HPDE6-E6E7 (cell line): ENCODE measurements around the gene RRP1B.
A peak's percentile ranks its signal among the peaks of the same experiment; 100 is the strongest.

Experiments used
- DNase-seq: peaks from one replicate; pipeline ENCODE4 v3.0.0; 2011; ENCODE audit warnings: missing footprints; ENCODE audit errors: extremely low spot score

The RRP1B gene

GRCh38 chr21:43740497-43741156 is 81.3 kb downstream of the RRP1B start:
- peak; percentile 77 for DNase-seq

DNA sequence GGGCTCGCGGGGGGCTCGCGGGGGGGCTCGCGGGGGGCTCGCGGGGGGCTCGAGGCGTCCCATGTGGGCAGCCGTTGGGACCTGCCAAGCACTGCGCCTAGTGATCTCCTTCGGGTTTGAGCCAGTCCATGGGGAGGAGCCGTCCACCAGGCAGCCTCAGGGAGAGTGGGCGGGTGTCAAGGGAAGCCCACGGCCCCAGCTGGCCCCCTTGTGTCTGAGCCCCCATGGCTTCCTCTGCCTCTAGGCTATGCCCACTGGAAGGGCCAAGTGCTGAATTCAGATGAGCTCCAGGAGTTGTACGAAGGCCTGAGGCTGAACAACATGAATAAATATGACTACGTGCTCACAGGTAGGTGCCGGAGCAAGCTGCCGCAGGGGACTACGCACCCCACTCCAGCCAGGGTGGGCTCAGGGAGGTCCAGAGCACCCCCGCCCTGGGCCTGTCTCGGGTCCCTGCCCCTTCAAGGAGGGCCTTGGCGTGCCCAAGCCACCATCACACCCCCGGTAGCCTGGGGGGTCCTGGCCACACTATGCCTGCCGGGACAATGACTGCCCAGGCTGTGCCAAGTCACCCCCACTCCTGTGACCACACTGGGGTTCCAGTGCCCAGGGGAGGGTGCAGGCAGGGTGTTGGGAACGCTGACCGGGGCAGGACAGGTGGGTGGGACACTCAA is 82.2 kb downstream of the RRP1B start:
- no peak for DNase-seq

- DNase-seq = no peak
Observed at GRCh38 chr21:43743947-43744346, 84.6 kb downstream of the RRP1B start.

- no peak for DNase-seq
Observed at GRCh38 chr21:43744725-43745124, 85.4 kb downstream of the RRP1B start.
